GM12878 (cell line): ENCODE results near the gene VPS39. TPM values are rescaled to one million over a fixed set of nuclear protein-coding genes. Genes with fewer than 3 reads are reported as not detected.

Source experiments
- ATAC-seq: fragments of 200-7000 bp; cut with Tn5 transposase; 3 replicates; pipeline ENCODE4 v1.9.1; 2020; ENCODE audit warnings: mild to moderate bottlenecking, moderate library complexity
- BruUV-seq: library from RNA; stranded (reverse); fragments of 400-500 nt; replicated peaks from 2 replicates; lab custom pipeline; 2021; lab: Mats Ljungman, UMichigan
- CTCF ChIA-PET: fragments of 300-600 bp; sonication (Branson Sonifier 250); formaldehyde crosslinking; extraction: SDS; loops from one replicate; lab custom pipeline; 2021; ENCODE audit warnings: inconsistent platforms; lab: Yijun Ruan, JAX
- POLR2A ChIA-PET: fragments of 350-600 bp; formaldehyde crosslinking; extraction: SDS; loops from one replicate; lab custom pipeline; 2021; ENCODE audit warnings: inconsistent platforms; lab: Charles Lee
- RAD21 ChIA-PET: fragments of 300-600 bp; sonication (Branson Sonifier 250); formaldehyde crosslinking; loops from one replicate; lab custom pipeline; 2023; ENCODE audit warnings: antibody characterized with exemption; ENCODE audit not compliant: unreplicated experiment; lab: Charles Lee
- SMC1A ChIA-PET: fragments of 300-600 bp; sonication (Branson Sonifier 250); formaldehyde crosslinking; loops from one replicate; lab custom pipeline; 2023; ENCODE audit not compliant: unreplicated experiment, uncharacterized antibody; lab: Charles Lee
- DNase-seq: peaks from one replicate; pipeline ENCODE4 v3.0.0-alpha.2; 2011; ENCODE audit warnings: low read depth, low spot score
- FAIRE-seq: peaks from 3 replicates; lab custom pipeline; 2011; peaks lifted over from hg19 to GRCh38; lab: Jason Lieb, UNC
- H2AFZ ChIP-seq: 2 replicates; pipeline ENCODE4 v1.6.0; 2011; ENCODE audit warnings: low read depth, low read length, control low read depth; ENCODE audit not compliant: control insufficient read depth
- H3K27ac ChIP-seq: 2 replicates; pipeline ENCODE4 v1.5.1; 2011; ENCODE audit warnings: control low read depth; ENCODE audit not compliant: control insufficient read depth, insufficient read depth
- H3K27me3 ChIP-seq, 2 experiments: replicated peaks in 1 of 2; 2 replicates each; pipeline versions ENCODE4 v1.6.0 to v1.6.1; 2011; ENCODE audit warnings: low read length in 1 of 2; ENCODE audit not compliant: control insufficient read depth in 2 of 2, insufficient read depth in 2 of 2
- H3K36me3 ChIP-seq, 2 experiments: 2 replicates each; pipeline ENCODE4 v1.5.1; 2011; ENCODE audit warnings: low read length in 1 of 2; ENCODE audit not compliant: control insufficient read depth in 2 of 2, insufficient read depth in 2 of 2
- H3K4me1 ChIP-seq: 2 replicates; pipeline ENCODE4 v1.6.1; 2011; ENCODE audit warnings: mild to moderate bottlenecking, low read length, moderate library complexity, mixed read lengths; ENCODE audit not compliant: control insufficient read depth, insufficient read depth
- H3K4me2 ChIP-seq: 2 replicates; pipeline ENCODE4 v1.6.0; 2011; ENCODE audit warnings: control low read depth; ENCODE audit not compliant: control insufficient read depth, insufficient read depth
- H3K4me3 ChIP-seq: fragments of 200-600 bp; sonication (generic); 2 replicates; pipeline ENCODE4 v1.5.1; 2016
- H3K79me2 ChIP-seq: 2 replicates; pipeline ENCODE4 v1.6.0; 2011; ENCODE audit warnings: low read length; ENCODE audit not compliant: control insufficient read depth, insufficient read depth
- H3K9ac ChIP-seq: 2 replicates; pipeline ENCODE4 v1.8.0; 2011; ENCODE audit warnings: low read length, control low read depth, mixed read lengths; ENCODE audit not compliant: control insufficient read depth, insufficient read depth
- H3K9me3 ChIP-seq: replicated peaks from 3 replicates; pipeline ENCODE4 v1.5.1; 2011; ENCODE audit warnings: mild to moderate bottlenecking, low read length; ENCODE audit not compliant: control insufficient read depth, insufficient read depth
- H4K20me1 ChIP-seq: 2 replicates; pipeline ENCODE4 v1.6.0; 2011; ENCODE audit not compliant: control insufficient read depth, insufficient read depth
- CUX1 ChIP-seq: IDR thresholded peaks from 2 replicates; pipeline ENCODE4 v1.6.1; 2012; ENCODE audit warnings: improper control_type of control experiment, low read depth, low read length; ENCODE audit not compliant: insufficient replicate concordance
- EED ChIP-seq: sonication (generic); IDR thresholded peaks from 2 replicates; pipeline ENCODE4 v1.6.1; 2016; ENCODE audit warnings: antibody characterized with exemption, low read depth
- ETV6 ChIP-seq, 2 experiments: fragments of 450-650 bp in 1 of 2; IDR thresholded peaks in 1 of 2; conservative IDR thresholded peaks in 1 of 2; 2 replicates each; pipeline ENCODE4 v1.6.1; 2014; ENCODE audit warnings: antibody characterized with exemption in 1 of 2, borderline replicate concordance in 1 of 2, low read depth in 1 of 2, mild to moderate bottlenecking in 1 of 2, moderate library complexity in 1 of 2
- IRF5 ChIP-seq: fragments of 450-650 bp; IDR thresholded peaks from 2 replicates; pipeline ENCODE4 v1.6.1; 2017; ENCODE audit warnings: borderline replicate concordance
- MTA2 ChIP-seq: fragments of 450-650 bp; IDR thresholded peaks from 2 replicates; pipeline ENCODE4 v1.6.1; 2016; ENCODE audit warnings: low read depth, mild to moderate bottlenecking, moderate library complexity
- MYC ChIP-seq: IDR thresholded peaks from 2 replicates; pipeline ENCODE4 v1.6.1; 2011; ENCODE audit warnings: mild to moderate bottlenecking, low read length, moderate library complexity, inconsistent platforms; ENCODE audit not compliant: insufficient read depth, insufficient replicate concordance, insufficient read length, severe bottlenecking
- PAX5 ChIP-seq: IDR thresholded peaks from 2 replicates; pipeline ENCODE4 v1.6.1; 2011; ENCODE audit warnings: low read depth, low read length, borderline replicate concordance
- SMARCA5 ChIP-seq: fragments of 450-650 bp; IDR thresholded peaks from 2 replicates; pipeline ENCODE4 v1.6.1; 2017; ENCODE audit warnings: mild to moderate bottlenecking
- SUZ12 ChIP-seq: fragments of 200-600 bp; sonication (generic); IDR thresholded peaks from one replicate; pipeline ENCODE4 v1.6.1; 2018; ENCODE audit warnings: antibody characterized with exemption, mild to moderate bottlenecking; ENCODE audit not compliant: unreplicated experiment
- USF2 ChIP-seq: IDR thresholded peaks from 2 replicates; pipeline ENCODE4 v1.6.1; 2011; ENCODE audit warnings: low read depth, low read length, improper control_type of control experiment, borderline replicate concordance
- WGBS: methylation state at CpG from one replicate; pipeline ENCODE4 v1.1.6; 2016; ENCODE audit warnings: low lambda C conversion rate; ENCODE audit not compliant: insufficient replicate concordance, insufficient coverage; ENCODE audit errors: missing lambda C conversion rate; 5-methylcytosine and 5-hydroxymethylcytosine counted together
- in situ Hi-C: fragments of 300-500 bp; cut with MboI; formaldehyde crosslinking; loops from 9 replicates; pipeline ENCODE4 v1.14.3; 2018; ENCODE audit warnings: mixed read lengths
- intact Hi-C: fragments of 100-400 bp; cut with micrococcal nuclease; formaldehyde crosslinking; loops from one replicate; pipeline ENCODE4 v1.14.2; 2022; ENCODE audit not compliant: unreplicated experiment
- polyA plus RNA-seq, 11 experiments: library from polyadenylated mRNA; depleted of rRNA in 4 of 11; unstranded in 6 of 11; stranded (reverse) in 5 of 11; fragments of >200 nt; fragmentation: Nextera tagmentation in 4 of 11; fragmentation: Illumina TruSeq in 1 of 11; extraction: Ambion mirVana in 4 of 11; extraction: Trizol in 1 of 11; gene quantifications; 1 replicate in 1 of 11; 2 replicates in 10 of 11; pipeline versions ENCODE4 v1.2.1 to v1.2.3, GENCODE V29; 2011 to 2016; ENCODE audit warnings: inconsistent platforms in 2 of 11, missing spikeins in 2 of 11, low read depth in 1 of 11
- total RNA-seq, 4 experiments: library from RNA; depleted of rRNA in 3 of 4; stranded (reverse); fragments of >200 nt in 3 of 4; fragmentation: Illumina TruSeq in 1 of 4; extraction: Trizol in 1 of 4; gene quantifications; 2 replicates each; pipeline versions ENCODE4 v1.2.1 to v1.2.3, GENCODE V29; 2013 to 2021

Gene VPS39
- total and polyA plus RNA-seq, 10 of the 15 experiments (the other 5 are each of a cell fraction or from before 2014, with no cell fraction given), result 4.9 to 50.0 (median 36.2) TPM

GRCh38 chr15:42138411-42138810 lies 69.7 kb downstream of the VPS39 start:
- no peak for TF ChIP-seq ETV6 (conservative IDR thresholded peaks at IDR 0.05 in 1 of 2, IDR thresholded peaks at IDR 0.05 in 1 of 2; ENCODE audit: borderline replicate concordance in 1 of 2, low read depth in 1 of 2)
- TF ChIP-seq IRF5, result no peak
- no peak for TF ChIP-seq EED
- no peak for TF ChIP-seq SUZ12
- no peak for TF ChIP-seq USF2
- no peak for TF ChIP-seq SMARCA5
- TF ChIP-seq PAX5, result no peak
- no peak for TF ChIP-seq CUX1
- TF ChIP-seq MYC, result no peak
- TF ChIP-seq MTA2, result no peak
- no peak overlapping the region for H3K9ac ChIP-seq
- no peak for ATAC-seq
- H4K20me1 ChIP-seq, result no peaks in the 10 kb centered on the region
- no peak for DNase-seq
- intact Hi-C loops, result no loop called here
- no peak overlapping the region for H3K27ac ChIP-seq
- no peaks in the 10 kb centered on the region; a peak in 1 of 4 replicates for H3K27me3 ChIP-seq
- ChIA-PET SMC1A (interaction anchor here (1.0 to 1.7 kb wide), 9 partner anchors 9 to 247 kb away, joined by 3 to 5 read pairs (median 3); no protein-coding TSS in a partner anchor), POLR2A (no interaction called here), CTCF (interaction anchor here (0.7 to 2.8 kb wide), 18 partner anchors 8 to 478 kb away, joined by 3 to 16 read pairs (median 5); partner anchors contain the start of gene MGA), RAD21 (interaction anchor here (1.3 to 1.5 kb wide), 2 partner anchors 52 to 247 kb away, joined by 4 read pairs; no protein-coding TSS in a partner anchor)
- no peak overlapping the region for H2AFZ ChIP-seq
- no peaks in the 10 kb centered on the region for H3K4me1 ChIP-seq
- WGBS, result 0% methylated on average over 4 of the region's 4 CpGs
- no TSS peak for BruUV-seq
- H3K36me3 ChIP-seq, result no peaks in the 10 kb centered on the region
- FAIRE-seq, result no peak
- no peaks in the 10 kb centered on the region for H3K9me3 ChIP-seq
- in situ Hi-C loops, result no loop called here
- H3K4me2 ChIP-seq, result no peak overlapping the region
- H3K4me3 ChIP-seq, result no peak overlapping the region
- no peaks in the 10 kb centered on the region for H3K79me2 ChIP-seq
